HepG2 (cell line): Measurements from ENCODE around the gene PCAT6. TPM values are rescaled to one million over a fixed set of nuclear protein-coding genes. Genes with fewer than 3 reads are reported as not detected.
A peak's percentile ranks its signal among the peaks of the same experiment; 100 is the strongest.

Experiments
- ARID3A ChIP-seq: IDR thresholded peaks from 2 replicates; pipeline ENCODE4 v1.6.1; 2012; ENCODE audit warnings: low read depth, low read length, improper control_type of control experiment
- ATAD3A ChIP-seq: sonication (generic); formaldehyde crosslinking; IDR thresholded peaks from 2 replicates; pipeline ENCODE4 v1.4.0; 2020; ENCODE audit warnings: missing genetic modification reagents
- CBX2 ChIP-seq, 2 experiments: fragments of 200-600 bp in 1 of 2; sonication (generic); formaldehyde crosslinking in 1 of 2; IDR thresholded peaks; 2 replicates each; pipeline versions ENCODE4 v1.7.0 to v1.8.1; 2018 to 2022; ENCODE audit warnings: low read depth in 2 of 2, low read length in 1 of 2, mild to moderate bottlenecking in 1 of 2, missing genetic modification reagents in 1 of 2
- HHEX ChIP-seq: IDR thresholded peaks from 2 replicates; pipeline ENCODE4 v1.6.1; 2016; ENCODE audit warnings: control low read depth
- KLF13 ChIP-seq: sonication (generic); formaldehyde crosslinking; IDR thresholded peaks from 2 replicates; pipeline ENCODE4 v1.4.0; 2020; ENCODE audit warnings: mild to moderate bottlenecking, missing genetic modification reagents
- MBD4 ChIP-seq: IDR thresholded peaks from 2 replicates; pipeline ENCODE4 v1.6.1; 2012; ENCODE audit warnings: low read length, inconsistent platforms, borderline replicate concordance
- MTA3 ChIP-seq: sonication (generic); formaldehyde crosslinking; IDR thresholded peaks from 2 replicates; pipeline ENCODE4 v1.4.0; 2020; ENCODE audit warnings: missing genetic modification reagents
- NFIB ChIP-seq: sonication (generic); formaldehyde crosslinking; IDR thresholded peaks from 2 replicates; pipeline ENCODE4 v1.9.0; 2021; ENCODE audit warnings: missing genetic modification reagents, mild to moderate bottlenecking, borderline replicate concordance
- NR2F2 ChIP-seq: IDR thresholded peaks from 2 replicates; pipeline ENCODE4 v1.6.1; 2012; ENCODE audit warnings: low read depth, inconsistent platforms, borderline replicate concordance
- RFXANK ChIP-seq: IDR thresholded peaks from 2 replicates; pipeline ENCODE4 v1.6.1; 2016
- ZNF367 ChIP-seq: sonication (generic); formaldehyde crosslinking; IDR thresholded peaks from 2 replicates; pipeline ENCODE4 v1.4.0; 2020; ENCODE audit warnings: missing genetic modification reagents, borderline replicate concordance
- ZNF7 ChIP-seq: IDR thresholded peaks from 2 replicates; pipeline ENCODE4 v1.6.1; 2016; ENCODE audit warnings: missing biosample characterization, missing genetic modification reagents
- ZNF761 ChIP-seq: sonication (generic); formaldehyde crosslinking; conservative IDR thresholded peaks from 2 replicates; pipeline ENCODE4 v1.4.0; 2020; ENCODE audit warnings: mild to moderate bottlenecking, missing genetic modification reagents
- ZNF772 ChIP-seq: sonication (generic); formaldehyde crosslinking; IDR thresholded peaks from 2 replicates; pipeline ENCODE4 v1.5.0; 2020; ENCODE audit warnings: mild to moderate bottlenecking, missing genetic modification reagents
- polyA plus RNA-seq, 8 experiments: library from polyadenylated mRNA; depleted of rRNA in 3 of 8; stranded (reverse) in 7 of 8; unstranded in 1 of 8; fragments of >200 nt; fragmentation: Illumina TruSeq in 4 of 8; extraction: Trizol in 4 of 8; gene quantifications; 2 replicates each; pipeline versions ENCODE4 v1.2.1 to v1.2.3, GENCODE V29; 2011 to 2016; ENCODE audit warnings: low read depth in 4 of 8, missing spikeins in 1 of 8, mixed read lengths in 1 of 8; ENCODE audit not compliant: insufficient read depth in 1 of 8
- total RNA-seq, 5 experiments: library from RNA; depleted of rRNA; stranded (reverse); fragments of >200 nt; fragmentation: Illumina TruSeq; extraction: Trizol; gene quantifications; 2 replicates each; pipeline ENCODE4 v1.2.3, GENCODE V29; 2016; ENCODE audit warnings: low read depth in 1 of 5
- TF ChIP-seq, protein P1 (sequence below): IDR thresholded peaks from 2 replicates; pipeline ENCODE4 v1.6.1; 2018; ENCODE audit warnings: missing genetic modification reagents, mild to moderate bottlenecking, missing compliant biosample characterization
- TF ChIP-seq, protein P2 (sequence below): IDR thresholded peaks from 2 replicates; pipeline ENCODE4 v1.6.1; 2016; ENCODE audit warnings: missing compliant biosample characterization, missing genetic modification reagents, borderline replicate concordance
- TF ChIP-seq, protein P3 (sequence below): sonication (generic); formaldehyde crosslinking; IDR thresholded peaks from one replicate; pipeline ENCODE4 v1.5.1; 2020; ENCODE audit warnings: mild to moderate bottlenecking, missing genetic modification reagents; ENCODE audit errors: not compliant biosample characterization

Gene PCAT6
- total and polyA plus RNA-seq, 2 of the 13 experiments (the other 11 are each of a cell fraction or from before 2014, with no cell fraction given), result 0.60 to 4.4 TPM

DNA sequence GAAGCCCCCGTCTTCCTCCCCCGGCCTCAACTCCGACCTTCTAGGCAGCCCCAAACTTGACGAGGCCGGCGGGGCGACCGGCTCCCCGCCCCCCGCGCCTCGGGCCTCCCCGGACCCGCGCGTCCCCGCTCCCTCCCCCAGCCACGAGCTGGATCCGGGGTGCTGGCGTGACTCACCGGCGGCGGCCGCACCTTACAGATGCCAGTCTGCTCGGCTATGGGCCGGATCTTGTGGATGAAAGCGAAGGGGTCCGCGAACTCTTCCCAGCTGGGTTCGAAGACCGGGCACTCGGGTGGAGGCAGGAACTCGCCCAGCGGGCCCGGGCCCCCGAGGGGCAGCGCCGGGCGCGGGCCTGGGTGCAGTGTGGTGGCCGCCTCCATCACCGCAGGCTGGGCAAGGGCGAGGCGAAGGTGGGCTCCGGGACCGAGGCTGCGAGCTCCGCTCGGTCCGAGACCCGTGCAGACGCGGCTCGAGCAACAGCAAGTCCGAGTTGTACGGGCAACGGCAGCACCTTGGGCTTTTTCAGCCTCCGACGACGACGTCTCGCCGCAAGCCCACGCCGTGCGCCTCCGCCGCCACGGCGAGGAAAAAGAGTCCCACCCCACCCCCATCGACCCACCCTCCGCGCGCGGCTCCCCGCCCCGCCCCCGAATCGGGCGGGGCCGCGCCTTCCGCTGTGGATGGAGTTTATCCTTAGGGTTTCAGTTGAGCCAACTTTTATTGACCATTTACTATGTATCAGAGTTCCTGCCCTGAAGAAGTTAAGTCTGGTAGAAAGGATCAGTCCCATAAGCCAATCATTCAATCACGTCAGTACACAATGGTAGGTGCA lies 2.6 kb upstream of the PCAT6 start, which contains the start of gene KDM5B (continued):
- no peak; the same call in 1 of the 2 replicates for TF ChIP-seq NR2F2
- TF ChIP-seq MTA3 (CRISPR knock-in tag), result no peak
- TF ChIP-seq ZNF367 (CRISPR knock-in tag), result peak; percentile 100
- TF ChIP-seq RFXANK (CRISPR knock-in tag), result 0 out of 2 replicates have a peak, but pooled peaks have one; percentile 31
- TF ChIP-seq, protein P1, sequence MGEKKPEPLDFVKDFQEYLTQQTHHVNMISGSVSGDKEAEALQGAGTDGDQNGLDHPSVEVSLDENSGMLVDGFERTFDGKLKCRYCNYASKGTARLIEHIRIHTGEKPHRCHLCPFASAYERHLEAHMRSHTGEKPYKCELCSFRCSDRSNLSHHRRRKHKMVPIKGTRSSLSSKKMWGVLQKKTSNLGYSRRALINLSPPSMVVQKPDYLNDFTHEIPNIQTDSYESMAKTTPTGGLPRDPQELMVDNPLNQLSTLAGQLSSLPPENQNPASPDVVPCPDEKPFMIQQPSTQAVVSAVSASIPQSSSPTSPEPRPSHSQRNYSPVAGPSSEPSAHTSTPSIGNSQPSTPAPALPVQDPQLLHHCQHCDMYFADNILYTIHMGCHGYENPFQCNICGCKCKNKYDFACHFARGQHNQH (CRISPR knock-in tag), result peak; percentile 37; the same call in 1 of the 2 replicates
- 0 out of 2 replicates have a peak, but pooled peaks have one; percentile 26 for TF ChIP-seq ZNF7 (CRISPR knock-in tag)
- TF ChIP-seq ATAD3A, result no peak
- TF ChIP-seq MBD4, result no peak
- TF ChIP-seq, protein P2, sequence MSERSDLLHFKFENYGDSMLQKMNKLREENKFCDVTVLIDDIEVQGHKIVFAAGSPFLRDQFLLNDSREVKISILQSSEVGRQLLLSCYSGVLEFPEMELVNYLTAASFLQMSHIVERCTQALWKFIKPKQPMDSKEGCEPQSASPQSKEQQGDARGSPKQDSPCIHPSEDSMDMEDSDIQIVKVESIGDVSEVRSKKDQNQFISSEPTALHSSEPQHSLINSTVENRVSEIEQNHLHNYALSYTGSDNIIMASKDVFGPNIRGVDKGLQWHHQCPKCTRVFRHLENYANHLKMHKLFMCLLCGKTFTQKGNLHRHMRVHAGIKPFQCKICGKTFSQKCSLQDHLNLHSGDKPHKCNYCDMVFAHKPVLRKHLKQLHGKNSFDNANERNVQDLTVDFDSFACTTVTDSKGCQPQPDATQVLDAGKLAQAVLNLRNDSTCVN, result peak; percentile 68; the same call in 1 of the 2 replicates
- TF ChIP-seq, protein P3, sequence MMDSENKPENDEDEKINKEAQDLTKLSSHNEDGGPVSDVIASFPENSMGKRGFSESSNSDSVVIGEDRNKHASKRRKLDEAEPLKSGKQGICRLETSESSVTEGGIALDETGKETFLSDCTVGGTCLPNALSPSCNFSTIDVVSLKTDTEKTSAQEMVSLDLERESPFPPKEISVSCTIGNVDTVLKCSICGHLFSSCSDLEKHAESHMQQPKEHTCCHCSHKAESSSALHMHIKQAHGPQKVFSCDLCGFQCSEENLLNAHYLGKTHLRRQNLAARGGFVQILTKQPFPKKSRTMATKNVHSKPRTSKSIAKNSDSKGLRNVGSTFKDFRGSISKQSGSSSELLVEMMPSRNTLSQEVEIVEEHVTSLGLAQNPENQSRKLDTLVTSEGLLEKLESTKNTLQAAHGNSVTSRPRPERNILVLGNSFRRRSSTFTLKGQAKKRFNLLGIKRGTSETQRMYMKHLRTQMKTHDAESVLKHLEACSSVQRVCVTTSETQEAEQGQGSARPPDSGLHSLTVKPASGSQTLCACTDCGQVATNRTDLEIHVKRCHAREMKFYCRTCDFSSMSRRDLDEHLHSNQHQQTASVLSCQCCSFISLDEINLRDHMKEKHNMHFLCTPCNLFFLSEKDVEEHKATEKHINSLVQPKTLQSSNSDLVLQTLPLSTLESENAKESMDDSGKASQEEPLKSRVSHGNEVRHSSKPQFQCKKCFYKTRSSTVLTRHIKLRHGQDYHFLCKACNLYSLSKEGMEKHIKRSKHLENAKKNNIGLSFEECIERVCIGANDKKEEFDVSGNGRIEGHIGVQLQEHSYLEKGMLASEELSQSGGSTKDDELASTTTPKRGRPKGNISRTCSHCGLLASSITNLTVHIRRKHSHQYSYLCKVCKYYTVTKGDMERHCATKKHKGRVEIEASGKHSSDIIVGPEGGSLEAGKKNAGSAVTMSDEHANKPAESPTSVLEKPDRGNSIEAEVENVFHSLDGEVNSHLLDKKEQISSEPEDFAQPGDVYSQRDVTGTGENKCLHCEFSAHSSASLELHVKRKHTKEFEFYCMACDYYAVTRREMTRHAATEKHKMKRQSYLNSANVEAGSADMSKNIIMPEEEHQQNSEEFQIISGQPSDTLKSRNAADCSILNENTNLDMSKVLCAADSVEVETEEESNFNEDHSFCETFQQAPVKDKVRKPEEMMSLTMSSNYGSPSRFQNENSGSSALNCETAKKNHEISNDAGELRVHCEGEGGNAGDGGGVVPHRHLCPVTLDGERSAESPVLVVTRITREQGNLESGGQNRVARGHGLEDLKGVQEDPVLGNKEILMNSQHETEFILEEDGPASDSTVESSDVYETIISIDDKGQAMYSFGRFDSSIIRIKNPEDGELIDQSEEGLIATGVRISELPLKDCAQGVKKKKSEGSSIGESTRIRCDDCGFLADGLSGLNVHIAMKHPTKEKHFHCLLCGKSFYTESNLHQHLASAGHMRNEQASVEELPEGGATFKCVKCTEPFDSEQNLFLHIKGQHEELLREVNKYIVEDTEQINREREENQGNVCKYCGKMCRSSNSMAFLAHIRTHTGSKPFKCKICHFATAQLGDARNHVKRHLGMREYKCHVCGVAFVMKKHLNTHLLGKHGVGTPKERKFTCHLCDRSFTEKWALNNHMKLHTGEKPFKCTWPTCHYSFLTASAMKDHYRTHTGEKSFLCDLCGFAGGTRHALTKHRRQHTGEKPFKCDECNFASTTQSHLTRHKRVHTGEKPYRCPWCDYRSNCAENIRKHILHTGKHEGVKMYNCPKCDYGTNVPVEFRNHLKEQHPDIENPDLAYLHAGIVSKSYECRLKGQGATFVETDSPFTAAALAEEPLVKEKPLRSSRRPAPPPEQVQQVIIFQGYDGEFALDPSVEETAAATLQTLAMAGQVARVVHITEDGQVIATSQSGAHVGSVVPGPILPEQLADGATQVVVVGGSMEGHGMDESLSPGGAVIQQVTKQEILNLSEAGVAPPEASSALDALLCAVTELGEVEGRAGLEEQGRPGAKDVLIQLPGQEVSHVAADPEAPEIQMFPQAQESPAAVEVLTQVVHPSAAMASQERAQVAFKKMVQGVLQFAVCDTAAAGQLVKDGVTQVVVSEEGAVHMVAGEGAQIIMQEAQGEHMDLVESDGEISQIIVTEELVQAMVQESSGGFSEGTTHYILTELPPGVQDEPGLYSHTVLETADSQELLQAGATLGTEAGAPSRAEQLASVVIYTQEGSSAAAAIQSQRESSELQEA (CRISPR knock-in tag), result peak; percentile 89
- no peak for TF ChIP-seq HHEX (CRISPR knock-in tag)
- peak; percentile 86; the same call in 1 of the 2 replicates for TF ChIP-seq ZNF772 (CRISPR knock-in tag)
- 0 out of 2 replicates have a peak, but pooled peaks have one; percentile 42 for TF ChIP-seq ZNF761
- no peak for TF ChIP-seq CBX2 (IDR thresholded peaks at IDR 0.05; ENCODE audit: low read depth, low read length)
- TF ChIP-seq CBX2 (CRISPR knock-in tag; IDR thresholded peaks at IDR 0.05; ENCODE audit: low read depth), result no peak
- no peak for TF ChIP-seq KLF13
- no peak for TF ChIP-seq ARID3A
- TF ChIP-seq NFIB, result no peak
